ENCODE data around the gene HECA.

DNA sequence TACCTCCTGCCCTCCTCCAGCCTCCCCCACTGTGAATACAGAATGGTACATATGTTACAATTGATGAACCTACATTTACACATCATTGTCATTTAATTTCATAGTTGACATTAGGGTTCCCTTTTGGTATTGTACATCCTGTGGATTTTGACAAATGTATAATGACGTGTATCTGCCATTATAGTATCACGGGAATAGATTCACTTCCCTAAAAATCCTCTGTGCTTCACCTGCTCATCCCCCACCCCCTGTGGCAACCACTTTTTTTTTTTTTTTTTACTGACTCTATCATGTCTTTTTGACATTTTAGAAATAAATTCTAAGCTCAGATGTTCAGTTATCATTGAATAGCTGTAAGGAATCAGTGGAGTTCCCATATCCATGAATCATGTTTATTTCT lies 30.4 kb downstream of the HECA start:
- TF ChIP-seq POLR2AphosphoS5 (IDR thresholded peaks at IDR 0.05; ENCODE audit: low read depth, low read length) (no peak), POLR2A (IDR thresholded peaks at IDR 0.05; ENCODE audit: low read depth, low read length) (no peak), TAF1 (IDR thresholded peaks at IDR 0.05; ENCODE audit: borderline replicate concordance, low read depth, low read length) (no peak)
